ENCODE measurements around the gene PLCB1.

PLCB1 gene

DNA sequence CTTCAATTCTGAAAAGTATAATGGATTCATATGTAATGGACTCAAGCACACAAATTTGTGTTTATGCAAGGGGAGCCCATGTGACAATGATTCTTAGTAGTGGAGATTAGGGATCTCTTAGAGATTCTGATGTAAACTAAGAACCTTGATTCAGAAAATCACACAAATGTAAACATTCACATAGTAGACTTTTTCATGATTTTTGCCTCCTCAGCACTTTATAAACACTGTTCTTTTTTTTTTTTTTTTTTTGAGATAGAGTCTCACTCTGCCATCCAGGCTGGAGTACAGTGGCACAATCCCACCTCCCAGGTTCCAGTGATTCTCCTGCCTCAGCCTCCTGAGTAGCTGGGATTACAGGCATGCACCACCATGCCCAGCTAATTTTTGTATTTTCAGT lies 766.8 kb downstream of the PLCB1 start:
- no peaks in the 10 kb centered on the region for H3K27me3 ChIP-seq (replicated peaks in 2 of 5; ENCODE audit: control insufficient read depth in 4 of 5, insufficient read depth in 5 of 5, low read length in 4 of 5)
- H3K4me3 ChIP-seq (ENCODE audit: control insufficient read depth in 1 of 7, extremely low read depth in 1 of 7, insufficient read depth in 4 of 7, low read depth in 2 of 7, low read length in 6 of 7) = no peak overlapping the region
- H3K4me1 ChIP-seq (ENCODE audit: control extremely low read depth in 1 of 4, control insufficient read depth in 4 of 4, insufficient read depth in 4 of 4, low read length in 3 of 4) = no peaks in the 10 kb centered on the region
- H3K36me3 ChIP-seq (ENCODE audit: control insufficient read depth in 4 of 4, insufficient read depth in 4 of 4, low read length in 3 of 4) = no peaks in the 10 kb centered on the region
- no peak overlapping the region for H3K27ac ChIP-seq (ENCODE audit: insufficient read depth in 1 of 2, low read depth in 1 of 2, low read length in 2 of 2, poor library complexity in 1 of 2, severe bottlenecking in 2 of 2)
- peaks cover 8 to 25% (median 12%) of the 10 kb centered on the region in 5 experiments for H3K9me3 ChIP-seq (ENCODE audit: control extremely low read depth in 1 of 5, control insufficient read depth in 4 of 5, insufficient read depth in 2 of 5, low read depth in 1 of 5, low read length in 4 of 5)
- ChIA-PET CTCF (no interaction called here), POLR2A (no interaction called here)
- DNase-seq = no peak

- WGBS (ENCODE audit: insufficient coverage) = 98% methylated on average over 7 of the region's 8 CpGs
- Histone ChIP-seq H3K36me3 (ENCODE audit: control insufficient read depth in 4 of 4, insufficient read depth in 4 of 4, low read length in 3 of 4) (no peaks in the 10 kb centered on the region), H3K9me3 (ENCODE audit: control extremely low read depth in 1 of 5, control insufficient read depth in 4 of 5, insufficient read depth in 2 of 5, low read depth in 1 of 5, low read length in 4 of 5) (peaks cover 0 to 3% (median 0%) of the 10 kb centered on the region in 5 experiments), H3K27ac (ENCODE audit: insufficient read depth in 1 of 2, low read depth in 1 of 2, low read length in 2 of 2, poor library complexity in 1 of 2, severe bottlenecking in 2 of 2) (no peak overlapping the region), H3K27me3 (replicated peaks in 2 of 5; ENCODE audit: control insufficient read depth in 4 of 5, insufficient read depth in 5 of 5, low read length in 4 of 5) (no peaks in the 10 kb centered on the region), H3K4me1 (ENCODE audit: control extremely low read depth in 1 of 4, control insufficient read depth in 4 of 4, insufficient read depth in 4 of 4, low read length in 3 of 4) (no peaks in the 10 kb centered on the region), H3K4me3 (ENCODE audit: control insufficient read depth in 1 of 7, extremely low read depth in 1 of 7, insufficient read depth in 4 of 7, low read depth in 2 of 7, low read length in 6 of 7) (no peak overlapping the region)
- CTCF ChIA-PET = interaction anchor here (1.5 to 1.6 kb wide), 2 partner anchors 16 to 31 kb away, joined by 4 to 5 read pairs; no protein-coding TSS in a partner anchor
- no peak for DNase-seq
- POLR2A ChIA-PET = no interaction called here
Measured at GRCh38 chr20:8901237-8902025, 769.4 kb downstream of the PLCB1 start.

- WGBS (ENCODE audit: insufficient coverage) = 100% methylated on average over 1 of the region's 2 CpGs
- Histone ChIP-seq H3K9me3 (ENCODE audit: control extremely low read depth in 1 of 5, control insufficient read depth in 4 of 5, insufficient read depth in 2 of 5, low read depth in 1 of 5, low read length in 4 of 5) (no peaks in the 10 kb centered on the region), H3K4me3 (ENCODE audit: control insufficient read depth in 1 of 7, extremely low read depth in 1 of 7, insufficient read depth in 4 of 7, low read depth in 2 of 7, low read length in 6 of 7) (no peak overlapping the region), H3K27ac (ENCODE audit: insufficient read depth in 1 of 2, low read depth in 1 of 2, low read length in 2 of 2, poor library complexity in 1 of 2, severe bottlenecking in 2 of 2) (no peak overlapping the region), H3K36me3 (ENCODE audit: control insufficient read depth in 4 of 4, insufficient read depth in 4 of 4, low read length in 3 of 4) (no peaks in the 10 kb centered on the region), H3K27me3 (replicated peaks in 2 of 5; ENCODE audit: control insufficient read depth in 4 of 5, insufficient read depth in 5 of 5, low read length in 4 of 5) (no peaks in the 10 kb centered on the region), H3K4me1 (ENCODE audit: control extremely low read depth in 1 of 4, control insufficient read depth in 4 of 4, insufficient read depth in 4 of 4, low read length in 3 of 4) (no peaks in the 10 kb centered on the region)
- ChIA-PET POLR2A (no interaction called here), CTCF (interaction anchor here (0.6 kb wide), 1 partner anchor 24 kb away, joined by 3 read pairs; no protein-coding TSS in a partner anchor)
- no peak for DNase-seq
Measured at GRCh38 chr20:8903655-8904605, 771.9 kb downstream of the PLCB1 start.

GRCh38 chr20:8909596-8909995 lies 777.5 kb downstream of the PLCB1 start:
- H3K36me3 ChIP-seq (ENCODE audit: control insufficient read depth in 4 of 4, insufficient read depth in 4 of 4, low read length in 3 of 4) = no peaks in the 10 kb centered on the region
- no peak for DNase-seq
- no peaks in the 10 kb centered on the region for H3K4me1 ChIP-seq (ENCODE audit: control extremely low read depth in 1 of 4, control insufficient read depth in 4 of 4, insufficient read depth in 4 of 4, low read length in 3 of 4)
- no peaks in the 10 kb centered on the region for H3K9me3 ChIP-seq (ENCODE audit: control extremely low read depth in 1 of 5, control insufficient read depth in 4 of 5, insufficient read depth in 2 of 5, low read depth in 1 of 5, low read length in 4 of 5)
- H3K27me3 ChIP-seq (replicated peaks in 2 of 5; ENCODE audit: control insufficient read depth in 4 of 5, insufficient read depth in 5 of 5, low read length in 4 of 5) = no peaks in the 10 kb centered on the region
- POLR2A ChIA-PET = no interaction called here
- H3K27ac ChIP-seq (ENCODE audit: insufficient read depth in 1 of 2, low read depth in 1 of 2, low read length in 2 of 2, poor library complexity in 1 of 2, severe bottlenecking in 2 of 2) = no peak overlapping the region
- CTCF ChIA-PET = interaction anchor here (1.2 kb wide), 1 partner anchor 29 kb away, joined by 4 read pairs; no protein-coding TSS in a partner anchor
- no peak overlapping the region for H3K4me3 ChIP-seq (ENCODE audit: control insufficient read depth in 1 of 7, extremely low read depth in 1 of 7, insufficient read depth in 4 of 7, low read depth in 2 of 7, low read length in 6 of 7)

DNA sequence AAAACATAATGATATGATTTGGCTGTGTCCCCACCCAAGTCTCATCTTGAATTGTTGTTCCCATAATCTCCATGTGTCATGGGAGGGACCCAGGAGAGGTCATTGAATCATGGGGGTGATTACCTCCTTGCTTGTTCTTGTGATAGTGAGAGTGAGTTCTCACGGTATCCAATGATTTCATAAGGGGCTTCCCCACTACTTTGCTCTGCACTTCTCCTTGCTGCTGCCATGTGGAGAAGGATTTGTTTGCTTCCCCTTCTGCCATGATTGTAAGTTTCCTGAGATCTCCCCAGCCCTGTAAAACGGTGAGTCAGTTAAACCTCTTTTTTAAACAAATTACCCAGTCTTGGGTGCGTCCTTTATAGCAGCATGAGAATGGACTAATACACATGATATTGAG lies 780.0 kb downstream of the PLCB1 start:
- ChIA-PET POLR2A (no interaction called here), CTCF (no interaction called here)
- peak in 1 of 3 donors; percentile 5 for DNase-seq
- Histone ChIP-seq H3K9me3 (ENCODE audit: control extremely low read depth in 1 of 5, control insufficient read depth in 4 of 5, insufficient read depth in 2 of 5, low read depth in 1 of 5, low read length in 4 of 5) (peaks cover 0 to 3% (median 0%) of the 10 kb centered on the region in 5 experiments), H3K27ac (ENCODE audit: insufficient read depth in 1 of 2, low read depth in 1 of 2, low read length in 2 of 2, poor library complexity in 1 of 2, severe bottlenecking in 2 of 2) (no peak overlapping the region), H3K4me1 (ENCODE audit: control extremely low read depth in 1 of 4, control insufficient read depth in 4 of 4, insufficient read depth in 4 of 4, low read length in 3 of 4) (no peaks in the 10 kb centered on the region), H3K27me3 (replicated peaks in 2 of 5; ENCODE audit: control insufficient read depth in 4 of 5, insufficient read depth in 5 of 5, low read length in 4 of 5) (no peaks in the 10 kb centered on the region), H3K36me3 (ENCODE audit: control insufficient read depth in 4 of 4, insufficient read depth in 4 of 4, low read length in 3 of 4) (no peaks in the 10 kb centered on the region), H3K4me3 (ENCODE audit: control insufficient read depth in 1 of 7, extremely low read depth in 1 of 7, insufficient read depth in 4 of 7, low read depth in 2 of 7, low read length in 6 of 7) (no peak overlapping the region)
- WGBS (ENCODE audit: insufficient coverage) = 100% methylated on average over 1 of the region's 3 CpGs

DNA sequence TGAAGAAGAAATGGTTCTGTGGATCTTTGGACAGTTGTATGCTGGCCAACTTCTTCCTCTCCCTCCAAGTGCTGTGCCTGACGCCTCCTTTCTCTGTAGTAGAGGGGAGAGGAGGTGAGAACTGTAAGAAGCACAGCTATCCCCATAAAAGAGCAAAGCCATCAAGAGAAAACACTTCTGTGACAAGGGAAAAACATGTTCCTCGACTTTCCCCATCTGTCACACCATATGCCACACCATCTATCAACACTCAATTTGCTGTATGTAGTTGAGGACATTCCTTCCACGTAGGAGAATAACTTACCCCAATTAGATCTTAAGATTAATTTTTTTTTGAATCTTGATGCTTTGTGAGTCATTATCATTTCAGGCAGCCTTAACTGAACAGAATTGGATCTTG lies 780.7 kb downstream of the PLCB1 start:
- Histone ChIP-seq H3K36me3 (ENCODE audit: control insufficient read depth in 4 of 4, insufficient read depth in 4 of 4, low read length in 3 of 4) (no peaks in the 10 kb centered on the region), H3K27ac (ENCODE audit: insufficient read depth in 1 of 2, low read depth in 1 of 2, low read length in 2 of 2, poor library complexity in 1 of 2, severe bottlenecking in 2 of 2) (no peak overlapping the region), H3K27me3 (replicated peaks in 2 of 5; ENCODE audit: control insufficient read depth in 4 of 5, insufficient read depth in 5 of 5, low read length in 4 of 5) (no peaks in the 10 kb centered on the region), H3K4me3 (ENCODE audit: control insufficient read depth in 1 of 7, extremely low read depth in 1 of 7, insufficient read depth in 4 of 7, low read depth in 2 of 7, low read length in 6 of 7) (no peak overlapping the region), H3K4me1 (ENCODE audit: control extremely low read depth in 1 of 4, control insufficient read depth in 4 of 4, insufficient read depth in 4 of 4, low read length in 3 of 4) (no peaks in the 10 kb centered on the region), H3K9me3 (ENCODE audit: control extremely low read depth in 1 of 5, control insufficient read depth in 4 of 5, insufficient read depth in 2 of 5, low read depth in 1 of 5, low read length in 4 of 5) (peaks cover 0 to 3% (median 0%) of the 10 kb centered on the region in 5 experiments)
- WGBS (ENCODE audit: insufficient coverage) = 80% methylated on average over 1 of the region's 3 CpGs
- POLR2A ChIA-PET = no interaction called here
- no peak for DNase-seq
- CTCF ChIA-PET = no interaction called here

DNA sequence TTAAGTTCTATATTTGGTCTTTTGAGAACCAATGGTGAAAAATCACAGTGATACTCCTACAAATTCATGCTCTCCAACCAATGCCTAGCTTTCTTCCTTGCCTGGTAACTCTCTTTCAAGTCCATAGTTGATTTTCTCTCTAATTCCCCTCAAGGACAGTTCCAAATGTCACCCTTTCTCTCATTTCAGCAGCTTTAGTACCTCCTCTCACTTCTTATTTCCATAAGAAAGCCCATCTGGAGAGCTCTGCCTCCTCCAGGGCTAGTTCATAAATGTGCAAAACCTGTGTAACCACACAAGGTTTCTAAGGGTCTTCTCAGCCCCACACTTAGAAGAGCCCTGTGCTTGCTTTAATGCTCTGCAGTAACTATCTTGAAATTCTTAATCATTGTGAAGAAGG lies 781.4 kb downstream of the PLCB1 start:
- H3K27ac ChIP-seq (ENCODE audit: insufficient read depth in 1 of 2, low read depth in 1 of 2, low read length in 2 of 2, poor library complexity in 1 of 2, severe bottlenecking in 2 of 2) = no peak overlapping the region
- no peak for DNase-seq
- no peaks in the 10 kb centered on the region for H3K27me3 ChIP-seq (replicated peaks in 2 of 5; ENCODE audit: control insufficient read depth in 4 of 5, insufficient read depth in 5 of 5, low read length in 4 of 5)
- ChIA-PET CTCF (no interaction called here), POLR2A (no interaction called here)
- no peak overlapping the region for H3K4me3 ChIP-seq (ENCODE audit: control insufficient read depth in 1 of 7, extremely low read depth in 1 of 7, insufficient read depth in 4 of 7, low read depth in 2 of 7, low read length in 6 of 7)
- H3K9me3 ChIP-seq (ENCODE audit: control extremely low read depth in 1 of 5, control insufficient read depth in 4 of 5, insufficient read depth in 2 of 5, low read depth in 1 of 5, low read length in 4 of 5) = peaks cover 0 to 3% (median 0%) of the 10 kb centered on the region in 5 experiments
- H3K4me1 ChIP-seq (ENCODE audit: control extremely low read depth in 1 of 4, control insufficient read depth in 4 of 4, insufficient read depth in 4 of 4, low read length in 3 of 4) = no peaks in the 10 kb centered on the region
- no peaks in the 10 kb centered on the region for H3K36me3 ChIP-seq (ENCODE audit: control insufficient read depth in 4 of 4, insufficient read depth in 4 of 4, low read length in 3 of 4)

All from common myeloid progenitor, CD34-positive (primary cell).